ENCODE measurements around the gene INAFM1.
"Not testable (repeated sequence)": the region's sequence is repeated elsewhere in the genome, so short reads cannot be mapped to it uniquely, and the experiment has no call there.

INAFM1 gene

GRCh38 chr19:47241919-47242577 is 32.6 kb upstream of the INAFM1 start:
- no peak for DNase-seq

GRCh38 chr19:47243364-47243775 is 31.3 kb upstream of the INAFM1 start:
- no peak for DNase-seq

- DNase-seq = peak; percentile 70 to 92
Measured at GRCh38 chr19:47243776-47244547, 30.7 kb upstream of the INAFM1 start.

- DNase-seq = peak; percentile 38 to 66
Measured at GRCh38 chr19:47247308-47247990, 27.2 kb upstream of the INAFM1 start.

- not testable (repeated sequence) for DNase-seq
Measured at GRCh38 chr19:47253016-47253415, 21.7 kb upstream of the INAFM1 start.

- no peak for DNase-seq
Measured at GRCh38 chr19:47253467-47253881, 21.2 kb upstream of the INAFM1 start.

DNA sequence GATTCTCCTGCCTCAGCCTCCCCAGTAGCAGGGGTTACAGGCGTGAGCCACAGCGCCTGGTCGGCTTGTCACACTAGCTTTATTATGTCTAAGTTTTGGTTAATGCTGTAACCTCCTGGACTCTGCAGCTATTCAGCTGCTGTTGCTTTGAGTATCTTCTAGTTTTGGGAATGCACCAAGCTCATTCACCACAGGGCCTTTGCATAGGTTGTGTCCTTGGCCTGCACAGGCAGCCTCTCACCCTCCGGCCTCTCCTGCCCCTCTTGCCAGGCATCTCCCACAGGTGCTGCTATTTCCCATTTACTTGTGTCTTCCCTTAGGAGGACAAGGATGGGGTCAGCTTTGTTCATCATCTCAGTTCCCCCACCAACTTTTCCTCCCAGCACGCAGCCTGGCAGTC is 20.7 kb upstream of the INAFM1 start:
- DNase-seq = no peak

DNA sequence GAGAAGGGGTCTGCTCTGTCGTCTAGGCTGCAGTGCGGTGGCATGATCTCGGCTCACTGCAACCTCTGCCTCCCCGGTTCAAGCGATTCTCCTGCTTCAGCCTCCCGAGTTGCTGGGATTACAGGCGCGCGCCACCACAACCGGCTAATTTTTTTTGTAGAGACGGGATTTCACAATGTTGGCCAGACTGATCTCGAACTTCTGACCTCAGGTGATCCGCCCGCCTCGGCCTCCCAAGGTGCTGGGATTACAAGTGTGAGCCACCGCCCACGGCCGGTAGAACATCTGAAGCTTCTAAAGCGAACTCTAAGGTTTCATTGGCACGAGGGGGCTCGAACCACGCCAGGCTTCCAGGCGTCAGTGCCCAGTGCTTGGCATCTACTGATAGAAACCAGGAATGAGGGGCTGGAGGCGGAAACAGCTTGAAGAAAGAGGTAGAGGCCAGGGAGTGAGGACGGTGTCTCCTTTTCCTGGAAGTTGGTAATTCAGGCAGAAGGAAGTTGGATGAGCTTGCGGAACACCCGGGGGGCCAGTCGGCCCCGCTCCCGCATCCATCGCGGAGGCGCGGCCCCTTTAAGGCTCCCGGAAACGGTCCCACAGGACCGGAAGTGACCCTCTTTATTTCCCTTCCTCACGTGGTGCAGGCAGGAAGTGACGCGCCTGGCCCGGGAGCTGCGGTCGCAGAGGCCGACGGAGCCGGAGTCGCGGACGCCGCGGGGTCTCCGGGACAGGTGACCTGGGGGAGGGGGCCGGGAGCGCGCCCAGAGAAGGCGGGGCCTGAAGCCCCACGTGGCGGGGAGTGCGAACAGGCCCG is 18.6 kb upstream of the INAFM1 start, which contains the start of gene CCDC9:
Gene CCDC9 (plus strand): TSS at position 647 of the 814 bp plus-strand sequence. CDS start 1,876 bp downstream, outside the sequence.
- DNase-seq = peak; percentile 95 to 99

DNA sequence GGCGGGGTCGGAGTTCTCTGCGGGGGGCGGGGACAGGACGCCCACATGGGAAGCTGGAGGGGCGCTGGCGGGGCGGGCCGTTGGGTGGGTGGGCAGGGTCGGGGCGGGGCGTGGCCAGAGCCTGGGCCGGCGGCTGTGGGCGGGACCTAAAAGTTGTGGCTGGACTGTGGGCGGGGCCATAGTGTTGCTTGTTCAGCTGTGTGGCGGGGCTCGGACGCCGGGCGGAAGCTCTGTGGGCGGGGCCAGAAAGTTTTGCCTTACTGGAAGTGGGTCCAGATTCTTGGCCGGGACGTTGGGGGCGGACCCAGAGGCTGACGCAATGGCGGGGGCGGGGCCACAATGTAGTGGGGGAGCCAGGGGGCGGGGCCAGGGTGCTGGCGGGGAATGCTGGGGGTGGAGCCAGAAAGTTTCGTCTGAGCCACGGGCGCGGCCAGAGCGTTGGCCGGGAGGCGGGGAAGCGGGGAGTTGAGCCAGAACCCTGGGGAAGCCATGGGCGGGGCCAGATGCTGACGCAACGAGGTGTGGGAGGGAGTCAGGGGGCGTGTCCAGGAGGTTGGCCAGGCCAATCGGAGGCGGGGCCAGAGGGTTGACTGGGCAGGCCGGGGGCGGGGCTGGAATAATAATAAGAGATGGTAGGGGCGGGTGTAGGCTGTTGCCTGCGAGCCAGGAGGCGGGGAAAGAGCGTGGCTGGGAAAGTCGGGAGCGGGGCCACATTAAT is 17.8 kb upstream of the INAFM1 start:
- DNase-seq = peak; percentile 97 to 100

DNA sequence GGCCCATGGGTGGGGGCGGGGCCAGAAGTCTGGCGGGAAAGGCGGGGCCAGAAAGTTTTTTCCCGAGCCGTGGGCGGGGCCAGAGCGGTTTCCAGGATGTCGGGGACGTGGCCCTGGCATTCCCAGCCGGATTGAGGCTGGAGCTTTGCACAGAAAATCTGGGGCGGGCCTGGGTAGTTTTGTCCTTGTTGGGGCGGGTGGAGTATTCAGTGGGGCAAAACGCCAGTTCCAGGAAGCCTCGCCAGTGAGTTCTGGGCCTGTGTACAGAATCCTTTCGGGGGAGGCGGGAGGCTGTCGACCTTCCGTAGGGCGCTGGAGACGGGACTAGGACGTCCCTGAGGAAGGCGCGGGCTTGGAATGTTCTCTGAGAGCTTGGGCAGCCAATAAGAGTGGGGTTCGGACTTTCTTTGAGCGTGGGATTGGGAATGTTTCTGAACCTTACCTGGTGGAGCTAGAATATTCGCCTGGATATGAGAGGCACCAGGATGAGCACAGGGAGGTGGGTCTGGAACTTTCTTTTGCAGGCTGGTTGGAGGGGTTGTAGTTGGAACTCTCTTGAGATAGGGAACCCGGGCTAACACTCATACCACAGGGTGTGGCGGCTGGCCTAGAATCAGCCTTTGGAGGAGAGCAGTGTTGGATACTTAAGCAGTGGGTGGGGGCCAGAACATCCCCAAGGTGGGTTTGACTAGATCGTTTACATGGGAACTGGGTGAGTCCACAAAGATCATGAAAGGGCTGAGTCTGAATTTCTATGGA is 17.1 kb upstream of the INAFM1 start:
- no peak for DNase-seq

DNA sequence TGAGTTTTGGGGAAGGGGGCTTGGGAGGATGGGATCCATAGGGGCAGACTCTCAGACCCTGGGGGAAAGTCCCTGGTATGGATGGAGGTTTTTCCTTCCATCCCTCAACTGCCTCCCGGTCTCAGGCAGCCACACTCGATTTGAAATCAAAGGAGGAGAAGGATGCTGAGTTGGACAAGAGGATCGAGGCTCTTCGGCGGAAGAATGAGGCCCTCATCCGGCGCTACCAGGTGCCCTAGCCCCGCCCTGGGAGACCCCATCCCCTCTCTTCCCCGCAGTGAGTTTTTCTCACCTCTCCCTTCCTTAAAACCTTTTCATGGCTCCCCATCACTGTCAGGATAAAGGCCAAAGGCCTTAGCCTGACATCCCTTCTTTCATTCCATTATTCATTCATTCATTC is 16.3 kb upstream of the INAFM1 start:
- DNase-seq = no peak

- no peak for DNase-seq
Measured at GRCh38 chr19:47258895-47259555, 15.7 kb upstream of the INAFM1 start.

DNA sequence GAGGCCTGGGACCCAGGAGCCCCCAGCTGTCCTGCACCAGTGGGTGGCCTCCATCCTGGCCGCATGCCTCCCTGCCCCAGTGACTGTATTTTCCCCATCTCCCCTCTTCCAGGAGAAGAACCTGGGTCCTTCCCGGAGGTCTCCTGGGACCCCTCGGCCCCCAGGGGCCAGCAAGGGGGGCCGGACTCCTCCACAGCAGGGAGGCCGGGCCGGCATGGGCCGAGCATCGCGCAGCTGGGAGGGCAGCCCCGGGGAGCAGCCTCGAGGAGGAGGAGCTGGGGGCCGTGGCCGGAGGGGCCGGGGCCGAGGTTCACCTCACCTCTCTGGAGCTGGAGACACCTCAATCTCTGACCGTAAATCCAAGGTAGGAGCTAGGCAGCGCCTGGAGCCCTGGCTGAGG is 14.2 kb upstream of the INAFM1 start:
- DNase-seq = no peak

DNA sequence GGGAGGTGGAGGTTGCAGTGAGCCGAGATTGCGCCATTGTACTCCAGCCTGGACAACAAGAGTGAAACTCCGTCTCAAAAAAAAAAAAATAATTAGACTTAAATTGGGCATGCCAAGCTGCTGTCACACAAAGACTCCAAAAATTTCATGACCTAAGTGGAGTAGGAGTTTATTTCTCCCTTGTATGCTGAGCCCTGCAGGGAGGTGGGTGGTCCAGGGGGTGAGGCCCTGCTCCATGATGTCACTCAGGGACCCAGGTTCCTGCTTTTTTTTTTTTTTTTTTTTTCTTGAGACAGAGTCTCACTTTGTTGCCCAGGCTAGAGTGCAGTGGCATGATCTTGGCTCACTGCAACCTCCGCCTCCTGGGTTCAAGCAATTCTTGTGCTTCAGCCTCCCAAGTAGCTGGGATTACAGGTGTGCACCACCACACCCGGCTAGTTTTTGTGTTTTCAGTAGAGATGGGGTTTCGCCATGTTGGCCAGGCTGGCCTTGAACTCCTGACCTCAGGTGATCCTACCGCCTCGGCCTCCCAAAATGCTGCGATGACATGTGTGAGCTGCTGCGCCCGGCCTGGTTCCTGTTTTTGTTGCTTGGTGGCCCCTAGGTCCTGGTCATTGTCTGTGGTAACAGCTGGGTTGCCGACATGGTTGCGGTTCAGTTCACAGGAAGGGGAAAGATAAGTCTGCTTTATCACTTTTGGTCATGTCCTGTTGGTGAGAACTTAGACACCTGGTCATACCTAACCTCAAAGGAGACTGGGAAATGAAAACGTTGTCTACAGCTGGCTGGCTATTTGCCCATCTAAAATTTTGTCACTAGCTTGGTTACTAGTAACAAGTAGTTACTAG is 12.5 kb upstream of the INAFM1 start:
- DNase-seq = not testable (repeated sequence)

DNA sequence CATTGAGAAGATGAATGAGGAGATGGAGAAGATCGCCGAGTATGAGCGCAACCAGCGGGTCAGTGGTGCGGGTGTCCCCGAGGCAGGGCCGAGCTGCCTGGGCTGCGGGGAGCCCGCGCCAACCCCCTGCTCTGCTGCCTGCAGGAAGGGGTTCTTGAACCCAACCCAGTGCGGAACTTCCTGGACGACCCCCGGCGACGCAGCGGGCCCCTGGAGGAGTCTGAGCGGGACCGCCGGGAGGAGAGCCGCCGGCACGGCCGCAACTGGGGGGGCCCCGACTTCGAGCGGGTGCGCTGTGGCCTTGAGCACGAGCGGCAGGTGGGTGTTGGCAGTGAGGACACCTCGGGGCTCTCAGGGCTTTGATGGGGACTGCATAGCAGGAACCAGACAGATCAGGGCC is 10.1 kb upstream of the INAFM1 start:
- no peak for DNase-seq

DNA sequence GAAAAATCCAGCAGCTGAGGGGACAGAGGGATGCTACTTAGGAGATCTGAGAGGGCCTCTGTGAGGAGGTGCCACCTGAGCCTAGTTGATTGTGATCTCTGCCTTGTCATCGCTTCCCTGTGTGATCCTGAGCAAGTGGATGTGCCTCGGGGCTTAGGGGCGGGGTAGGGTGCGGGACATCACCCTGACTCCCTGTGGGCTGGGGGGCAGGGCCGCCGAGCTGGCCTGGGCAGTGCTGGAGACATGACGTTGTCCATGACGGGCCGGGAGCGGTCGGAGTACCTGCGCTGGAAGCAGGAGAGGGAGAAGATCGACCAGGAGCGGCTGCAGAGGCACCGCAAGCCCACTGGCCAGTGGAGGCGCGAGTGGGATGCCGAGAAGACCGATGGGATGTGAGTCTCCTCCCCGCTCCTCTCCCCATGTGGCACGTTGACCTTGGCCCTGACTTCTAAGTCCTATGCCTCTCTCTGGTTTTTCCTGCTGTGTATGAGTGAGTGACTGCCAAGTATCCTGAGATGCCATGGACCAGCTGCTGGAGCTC is 8.2 kb upstream of the INAFM1 start:
- DNase-seq = no peak

- DNase-seq = no peak
Measured at GRCh38 chr19:47267350-47267759, 7.3 kb upstream of the INAFM1 start.

DNA sequence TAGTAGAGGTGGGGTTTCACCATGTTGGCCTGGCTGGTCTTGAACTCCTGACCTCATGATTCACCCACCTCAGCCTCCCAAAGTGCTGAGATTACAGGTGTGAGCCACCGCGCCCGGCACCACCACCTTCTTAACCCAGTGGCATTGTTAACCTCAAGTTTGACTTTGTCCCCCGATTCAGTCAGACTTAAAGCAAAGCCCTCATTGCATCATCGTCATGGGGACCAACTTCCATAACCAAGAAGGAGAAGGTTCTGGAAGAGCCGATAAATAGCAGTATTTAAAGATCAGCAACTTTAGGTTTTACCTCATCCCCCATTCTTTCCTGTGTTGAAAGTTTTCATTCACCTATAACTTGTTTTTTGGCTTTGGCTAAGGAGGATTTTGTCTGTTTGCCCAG is 6.7 kb upstream of the INAFM1 start:
- no peak for DNase-seq

GRCh38 chr19:47269596-47269995 is 5.1 kb upstream of the INAFM1 start:
- DNase-seq = no peak

DNA sequence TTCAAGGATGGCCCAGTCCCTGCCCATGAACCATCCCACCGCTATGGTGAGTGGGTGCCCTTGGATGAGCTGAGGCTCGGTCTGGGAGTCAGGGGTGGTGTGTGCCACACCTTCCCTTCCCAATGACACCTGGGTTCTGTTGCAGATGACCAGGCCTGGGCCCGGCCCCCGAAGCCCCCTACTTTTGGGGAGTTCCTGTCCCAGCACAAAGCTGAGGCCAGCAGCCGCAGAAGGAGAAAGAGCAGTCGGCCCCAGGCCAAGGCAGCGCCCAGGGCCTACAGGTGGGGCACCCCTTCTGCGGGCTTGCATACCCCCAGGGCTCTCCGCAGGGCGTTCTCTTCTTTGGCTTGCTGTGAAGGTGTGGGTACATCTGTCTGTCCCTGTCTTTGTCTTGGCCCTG is 4.3 kb upstream of the INAFM1 start:
- no peak for DNase-seq

Data from NCI-H526 (cell line).